ENCODE measurements around the gene ANO1. TPM values are rescaled to one million over a fixed set of nuclear protein-coding genes. Genes with fewer than 3 reads are reported as not detected.

ANO1 gene
- total RNA-seq, 1 experiment from 2014 or later: 10.9 TPM

DNA sequence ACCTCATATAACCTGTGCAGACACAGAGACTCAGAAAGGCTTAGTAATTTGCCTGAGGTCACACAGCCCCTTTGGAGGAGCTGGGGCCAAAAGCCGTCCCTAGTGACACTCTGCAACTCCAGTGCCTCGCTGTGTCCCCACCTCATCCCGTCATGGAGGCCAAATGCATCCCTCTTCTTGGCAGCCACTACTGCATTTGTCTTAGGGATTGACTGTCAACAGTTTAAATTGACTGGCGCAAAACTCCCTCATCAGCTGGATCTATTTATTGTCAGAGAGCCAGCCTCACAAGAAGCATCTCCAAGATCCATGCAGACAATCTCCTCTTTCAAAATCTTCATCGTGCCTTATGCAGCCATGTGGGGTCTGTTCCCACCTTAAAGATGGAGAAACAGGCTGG lies 35.7 kb downstream of the ANO1 start:
- Histone ChIP-seq H4K5ac (ENCODE audit: insufficient read length, low read depth, low read length) (no peak overlapping the region), H3K56ac (ENCODE audit: insufficient read length, low read depth, low read length) (no peak overlapping the region), H2BK12ac (ENCODE audit: insufficient read length, low read depth, low read length) (no peak overlapping the region), H4K20me1 (ENCODE audit: control insufficient read depth, insufficient read depth, insufficient read length) (no peaks in the 10 kb centered on the region), H3K79me2 (ENCODE audit: insufficient read depth, low read length) (no peaks in the 10 kb centered on the region), H3K27me3 (ENCODE audit: insufficient read depth, low read length) (no peaks in the 10 kb centered on the region), H3K9me3 (ENCODE audit: control insufficient read depth, low read depth, low read length) (no peaks in the 10 kb centered on the region), H3K4ac (ENCODE audit: low read depth, low read length) (no peak overlapping the region), H4K91ac (ENCODE audit: insufficient read length, low read depth, low read length) (no peak overlapping the region), H3K23ac (ENCODE audit: insufficient read length, low read depth, low read length) (no peak overlapping the region), H2BK20ac (ENCODE audit: low read depth, low read length, poor library complexity, severe bottlenecking) (no peak overlapping the region), H3K18ac (ENCODE audit: insufficient read length, low read depth, low read length) (no peak overlapping the region), H3T11ph (ENCODE audit: low read length) (no peak overlapping the region), H3K14ac (ENCODE audit: insufficient read depth, low read length) (no peak overlapping the region), H2BK15ac (ENCODE audit: low read depth, low read length) (no peak overlapping the region), H3K79me1 (ENCODE audit: insufficient read depth, low read depth, low read length, poor library complexity, severe bottlenecking) (no peaks in the 10 kb centered on the region), H2AK5ac (ENCODE audit: insufficient read length, low read length) (no peak overlapping the region), H4K8ac (replicated peaks; ENCODE audit: insufficient read length, low read depth, low read length) (no peak overlapping the region), H2BK5ac (ENCODE audit: insufficient read length, low read length) (no peak overlapping the region), H2BK120ac (ENCODE audit: low read depth, low read length, poor library complexity, severe bottlenecking) (no peak overlapping the region), H3K27ac (ENCODE audit: insufficient read length, low read depth, low read length) (no peak overlapping the region), H3K4me1 (ENCODE audit: insufficient read depth, low read length) (no peaks in the 10 kb centered on the region), H3K4me2 (ENCODE audit: insufficient read depth, insufficient read length, low read length) (no peak overlapping the region), H3K23me2 (ENCODE audit: insufficient read length, low read depth, low read length, poor library complexity, severe bottlenecking) (no peaks in the 10 kb centered on the region), H3K9ac (ENCODE audit: extremely low read depth, insufficient read length, low read length) (no peak overlapping the region), H2AFZ (ENCODE audit: low read length) (no peak overlapping the region)
- Mint-ChIP-seq H3K4me3 (no peak overlapping the region), H3K27ac (peak overlapping the region in 1 of 3 experiments; percentile 61; a peak in 1 of 7 replicates), H3K36me3 (ENCODE audit: insufficient read depth in 1 of 3, low read depth in 3 of 3) (peaks cover 0 to 5% (median 3%) of the 10 kb centered on the region in 3 experiments; a peak in 4 of 7 replicates), H3K27me3 (ENCODE audit: low read depth) (peaks cover 3% of the 10 kb centered on the region), H3K4me1 (peaks cover 18 to 29% of the 10 kb centered on the region in 2 experiments), H3K9me3 (peaks cover 0 to 6% of the 10 kb centered on the region in 2 experiments; a peak in 3 of 5 replicates)
- no peak for DNase-seq
- TF ChIP-seq, protein P1, sequence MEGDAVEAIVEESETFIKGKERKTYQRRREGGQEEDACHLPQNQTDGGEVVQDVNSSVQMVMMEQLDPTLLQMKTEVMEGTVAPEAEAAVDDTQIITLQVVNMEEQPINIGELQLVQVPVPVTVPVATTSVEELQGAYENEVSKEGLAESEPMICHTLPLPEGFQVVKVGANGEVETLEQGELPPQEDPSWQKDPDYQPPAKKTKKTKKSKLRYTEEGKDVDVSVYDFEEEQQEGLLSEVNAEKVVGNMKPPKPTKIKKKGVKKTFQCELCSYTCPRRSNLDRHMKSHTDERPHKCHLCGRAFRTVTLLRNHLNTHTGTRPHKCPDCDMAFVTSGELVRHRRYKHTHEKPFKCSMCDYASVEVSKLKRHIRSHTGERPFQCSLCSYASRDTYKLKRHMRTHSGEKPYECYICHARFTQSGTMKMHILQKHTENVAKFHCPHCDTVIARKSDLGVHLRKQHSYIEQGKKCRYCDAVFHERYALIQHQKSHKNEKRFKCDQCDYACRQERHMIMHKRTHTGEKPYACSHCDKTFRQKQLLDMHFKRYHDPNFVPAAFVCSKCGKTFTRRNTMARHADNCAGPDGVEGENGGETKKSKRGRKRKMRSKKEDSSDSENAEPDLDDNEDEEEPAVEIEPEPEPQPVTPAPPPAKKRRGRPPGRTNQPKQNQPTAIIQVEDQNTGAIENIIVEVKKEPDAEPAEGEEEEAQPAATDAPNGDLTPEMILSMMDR (conservative IDR thresholded peaks at IDR 0.05): no peak
- WGBS (ENCODE audit: extremely low coverage, insufficient read length, low lambda C conversion rate): no CpG with 5 or more reads among the region's 5 CpGs

Measured in H9 (cell line).